K562 (cell line): ENCODE results near the gene ZP1. TPM values are rescaled to one million over a fixed set of nuclear protein-coding genes. Genes with fewer than 3 reads are reported as not detected.

Source experiments
- CHD7 ChIP-seq: fragments of 200-600 bp; sonication (generic); IDR thresholded peaks from one replicate; pipeline ENCODE4 v1.6.1; 2012; ENCODE audit warnings: mild to moderate bottlenecking, low read depth, low read length, inconsistent platforms
- FOXK2 ChIP-seq, 2 experiments: fragments of 450-650 bp; IDR thresholded peaks in 1 of 2; conservative IDR thresholded peaks in 1 of 2; 2 replicates each; pipeline ENCODE4 v1.6.1; 2016; ENCODE audit warnings: low read depth in 2 of 2, mild to moderate bottlenecking in 1 of 2
- HDAC6 ChIP-seq: IDR thresholded peaks from 2 replicates; pipeline ENCODE4 v1.6.1; 2012; ENCODE audit warnings: low read depth, mild to moderate bottlenecking, control low read depth, inconsistent platforms, low read length, moderate library complexity
- IRF2 ChIP-seq: sonication (generic); formaldehyde crosslinking; IDR thresholded peaks from 2 replicates; pipeline ENCODE4 v1.8.1; 2022; ENCODE audit warnings: mild to moderate bottlenecking, missing genetic modification reagents
- NFXL1 ChIP-seq: fragments of 450-650 bp; formaldehyde crosslinking; IDR thresholded peaks from 2 replicates; pipeline ENCODE4 v1.4.0; 2021; ENCODE audit warnings: mild to moderate bottlenecking
- SREBF1 ChIP-seq: fragments of 150-350 bp; IDR thresholded peaks from 2 replicates; pipeline ENCODE4 v1.6.1; 2014; ENCODE audit warnings: antibody characterized with exemption, low read depth, low read length, borderline replicate concordance
- TFE3 ChIP-seq: fragments of 450-650 bp; formaldehyde crosslinking; IDR thresholded peaks from 2 replicates; pipeline ENCODE4 v1.4.0; 2020; ENCODE audit warnings: mild to moderate bottlenecking, mixed read lengths
- TGIF2 ChIP-seq: sonication (generic); formaldehyde crosslinking; IDR thresholded peaks from 2 replicates; pipeline ENCODE4 v1.8.1; 2022; ENCODE audit warnings: mild to moderate bottlenecking, missing genetic modification reagents, moderate library complexity
- THRB ChIP-seq: fragments of 450-650 bp; formaldehyde crosslinking; conservative IDR thresholded peaks from 2 replicates; pipeline ENCODE4 v1.4.0; 2022; ENCODE audit warnings: mild to moderate bottlenecking, missing genetic modification characterization
- USF1 ChIP-seq: sonication (generic); formaldehyde crosslinking; IDR thresholded peaks from 2 replicates; pipeline ENCODE4 v1.9.0; 2022; ENCODE audit warnings: mild to moderate bottlenecking, missing genetic modification reagents
- ZNF561 ChIP-seq: fragments of 450-650 bp; formaldehyde crosslinking; conservative IDR thresholded peaks from 2 replicates; pipeline ENCODE4 v1.4.0; 2020; ENCODE audit warnings: mild to moderate bottlenecking, moderate library complexity
- polyA plus RNA-seq, 8 experiments: library from polyadenylated mRNA; depleted of rRNA in 4 of 8; stranded (reverse) in 5 of 8; unstranded in 3 of 8; fragments of >200 nt; fragmentation: Nextera tagmentation in 2 of 8; fragmentation: Illumina TruSeq in 1 of 8; extraction: Ambion mirVana in 2 of 8; extraction: Trizol in 1 of 8; gene quantifications; 2 replicates each; pipeline versions ENCODE4 v1.2.1 to v1.2.3, GENCODE V29; 2011 to 2014; ENCODE audit warnings: inconsistent platforms in 1 of 8, missing spikeins in 1 of 8
- total RNA-seq, 7 experiments: library from RNA; depleted of rRNA in 6 of 7; stranded (reverse); fragments of >200 nt in 6 of 7; fragmentation: Illumina TruSeq in 2 of 7; extraction: Trizol in 2 of 7; gene quantifications; 2 replicates each; pipeline versions ENCODE4 v1.2.1 to v1.2.3, GENCODE V29; 2011 to 2021; ENCODE audit warnings: low replicate concordance in 1 of 7

ZP1 gene
- total and polyA plus RNA-seq, 9 of the 15 experiments (the other 6 are each of a cell fraction or from before 2014, with no cell fraction given), result 0.11 to 0.15 TPM; not detected in 7

GRCh38 chr11:60863550-60864521 lies 3.5 kb upstream of the ZP1 start (continued):
- TF ChIP-seq CHD7 (no peak), ZNF561 (CRISPR knock-in tag) (no peak), FOXK2 (conservative IDR thresholded peaks at IDR 0.05 in 1 of 2, IDR thresholded peaks at IDR 0.05 in 1 of 2; ENCODE audit: low read depth in 2 of 2) (no peak; a peak in 1 of 4 replicates), IRF2 (CRISPR knock-in tag) (no peak), SREBF1 (no peak), TGIF2 (CRISPR knock-in tag) (no peak), NFXL1 (no peak), USF1 (CRISPR knock-in tag) (no peak), HDAC6 (no peak), TFE3 (CRISPR knock-in tag) (no peak), THRB (CRISPR knock-in tag) (no peak)
